Pancreas (tissue), 10 donors: ENCODE results near the gene CMIP. TPM values are rescaled to one million over a fixed set of nuclear protein-coding genes. Genes with fewer than 3 reads are reported as not detected.
A peak's percentile ranks its signal among the peaks of the same experiment; 100 is the strongest.

ENCODE experiments used
- ATAC-seq, 4 donors: fragments of 200-7000 bp; cut with Tn5 transposase; one replicate each; pipeline versions ENCODE4 v1.8.0 to v1.9.1; 2020; ENCODE audit warnings: mild to moderate bottlenecking in 4 of 4, moderate library complexity in 4 of 4
- DNase-seq, 6 donors: peaks; one replicate each; pipeline ENCODE4 v3.0.0-alpha.2; 2020
- FAIRE-seq: peaks from 2 replicates; lab custom pipeline; 2012; peaks lifted over from hg19 to GRCh38; lab: Jason Lieb, UNC
- H3K27ac ChIP-seq, 4 donors: fragments of 200-600 bp; sonication (generic); 1 replicate in 3 of 4; 2 replicates in 1 of 4; pipeline versions ENCODE4 v1.5.0 to v1.8.0; 2020
- H3K27me3 ChIP-seq, 4 donors: fragments of 200-600 bp; one replicate each; pipeline ENCODE4 v1.8.0; 2021
- H3K36me3 ChIP-seq, 3 donors: fragments of 200-600 bp; sonication (generic) in 1 of 3; one replicate each; pipeline versions ENCODE4 v1.5.0 to v1.8.0; 2020 to 2021
- H3K4me1 ChIP-seq, 3 donors: fragments of 200-600 bp; one replicate each; pipeline ENCODE4 v1.8.0; 2021
- H3K4me3 ChIP-seq, 4 donors: fragments of 200-600 bp; sonication (generic) in 2 of 4; one replicate each; pipeline versions ENCODE4 v1.5.0 to v1.8.0; 2020 to 2021
- H3K9me3 ChIP-seq, 4 donors: fragments of 200-600 bp; one replicate each; pipeline ENCODE4 v1.8.0; 2021
- CTCF ChIP-seq, 4 donors: fragments of 200-600 bp; sonication (generic) in 3 of 4; IDR thresholded peaks; one replicate each; pipeline versions ENCODE4 v1.5.0 to v1.8.0; 2021; ENCODE audit warnings: antibody characterized with exemption in 4 of 4
- WGBS, 2 donors: extraction: QIAGEN DNeasy Blood & Tissue Kit; methylation state at CpG; one replicate each; pipeline ENCODE4 v1.1.7; 2013; 5-methylcytosine and 5-hydroxymethylcytosine counted together
- intact Hi-C, 3 donors: fragments of 100-400 bp; cut with DNase I; formaldehyde crosslinking; loops; one replicate each; pipeline versions ENCODE4 v1.11.1 to v1.14.2; 2022
- polyA plus RNA-seq, 2 donors: library from polyadenylated mRNA; stranded (reverse); fragments of 200-250 nt; gene quantifications; one replicate each; pipeline ENCODE4 v1.2.3, GENCODE V29; 2013
- total RNA-seq, 6 donors: library from RNA; stranded (reverse); fragmentation: NEBNext Ultra II Directional in 4 of 6; extraction: Animal tissue kit (Norgen Biotek cat#: 25700) in 4 of 6; gene quantifications; one replicate each; pipeline versions ENCODE4 v1.2.1 to v1.2.4, GENCODE V29; 2021 to 2023
- donor health status: healthy with polysubstance abuse.
- donor health status: DM: no; HTN: no; CAD: no; lungs with moderate emphysema.
- donor health status: DM: no; HTN: no; CAD: no.
- donor health status: control.
- donor health status: control.
- donor health status: Bipolar disorder and iron deficiency.
- donor health status: DM: yes; HTN: yes; CAD: no.
- donor health status: DM: no; HTN: no; CAD: no.
- donor health status: DM: no; HTN: no; CAD: no.
- donor health status: DM: yes; HTN: yes; CAD: no.

The CMIP gene
- total and polyA plus RNA-seq, 8 donors = 9.7 to 37.0 (median 21.5) TPM

GRCh38 chr16:81635063-81635937, 190.7 kb downstream of the CMIP start:
- ATAC-seq (peak in 3 of 4 donors; percentile 30 to 64 (median 45)), FAIRE-seq (no peak)
- intact Hi-C loops = no loop called here

GRCh38 chr16:81636298-81636993, 191.8 kb downstream of the CMIP start:
- DNase-seq (no peak), FAIRE-seq (no peak), ATAC-seq (no peak)
- peaks cover 5 to 20% (median 6%) of the 10 kb centered on the region in 3 donors for H3K4me1 ChIP-seq
- WGBS, 2 donors = 80 to 83% methylated on average over 16 of the region's 16 CpGs
- no peak overlapping the region for H3K27ac ChIP-seq
- intact Hi-C loops = no loop called here
- H3K4me3 ChIP-seq = no peak overlapping the region
- TF ChIP-seq CTCF (IDR thresholded peaks at IDR 0.05) = no peak
- H3K36me3 ChIP-seq = no peaks in the 10 kb centered on the region
- H3K27me3 ChIP-seq = no peaks in the 10 kb centered on the region
- H3K9me3 ChIP-seq = no peaks in the 10 kb centered on the region

More at GRCh38 chr16:81635063-81635937, 190.7 kb downstream of the CMIP start:
- WGBS, 2 donors = 32 to 34% methylated on average over 15 of the region's 15 CpGs
- no peak for DNase-seq
- peaks cover 5 to 20% (median 6%) of the 10 kb centered on the region in 3 donors for H3K4me1 ChIP-seq
- H3K27me3 ChIP-seq = no peaks in the 10 kb centered on the region
- no peak for TF ChIP-seq CTCF (IDR thresholded peaks at IDR 0.05)
- H3K36me3 ChIP-seq = no peaks in the 10 kb centered on the region
- no peak overlapping the region for H3K27ac ChIP-seq
- no peaks in the 10 kb centered on the region for H3K9me3 ChIP-seq
- H3K4me3 ChIP-seq = no peak overlapping the region

- Histone ChIP-seq H3K36me3 (no peaks in the 10 kb centered on the region), H3K9me3 (no peaks in the 10 kb centered on the region), H3K4me3 (no peak overlapping the region), H3K27me3 (no peaks in the 10 kb centered on the region), H3K4me1 (peaks cover 5 to 20% (median 6%) of the 10 kb centered on the region in 3 donors), H3K27ac (no peak overlapping the region)
- DNase-seq (no peak), ATAC-seq (no peak), FAIRE-seq (no peak)
- no peak for TF ChIP-seq CTCF (IDR thresholded peaks at IDR 0.05)
- intact Hi-C loops = no loop called here
- 92 to 93% methylated on average over 15 of the region's 15 CpGs for WGBS, 2 donors
Measured at GRCh38 chr16:81637336-81638235, 193.0 kb downstream of the CMIP start.

GRCh38 chr16:81638286-81638945, 193.8 kb downstream of the CMIP start:
- Histone ChIP-seq H3K27me3 (no peaks in the 10 kb centered on the region), H3K9me3 (no peaks in the 10 kb centered on the region), H3K36me3 (no peaks in the 10 kb centered on the region), H3K4me1 (peaks cover 5 to 18% (median 6%) of the 10 kb centered on the region in 3 donors), H3K27ac (no peak overlapping the region), H3K4me3 (no peak overlapping the region)
- intact Hi-C loops = no loop called here
- FAIRE-seq = no peak
- TF ChIP-seq CTCF (IDR thresholded peaks at IDR 0.05) = no peak
- no peak for ATAC-seq
- 75 to 85% methylated on average over 13 of the region's 13 CpGs for WGBS, 2 donors
- DNase-seq = no peak
